IPS-NIHi7 (cell line): ENCODE results near the gene PHF20.
"Not testable (repeated sequence)": the region's sequence is repeated elsewhere in the genome, so short reads cannot be mapped to it uniquely, and the experiment has no call there.

Source experiments
- DNase-seq: peaks from one replicate; pipeline ENCODE4 v3.0.0; 2012; ENCODE audit warnings: mixed read lengths; ENCODE audit errors: extremely low spot score

The PHF20 gene

GRCh38 chr20:35920523-35920922 is 148.7 kb downstream of the PHF20 start:
- DNase-seq: no peak

GRCh38 chr20:35929301-35929700 is 157.5 kb downstream of the PHF20 start:
- no peak for DNase-seq

- DNase-seq: peak; percentile 30
Measured at GRCh38 chr20:35934050-35934449, 162.2 kb downstream of the PHF20 start.

- DNase-seq: no peak
Measured at GRCh38 chr20:35939264-35939663, 167.4 kb downstream of the PHF20 start.

- no peak for DNase-seq
Measured at GRCh38 chr20:35941620-35942019, 169.8 kb downstream of the PHF20 start.

- no peak for DNase-seq
Measured at GRCh38 chr20:35942243-35942642, 170.4 kb downstream of the PHF20 start.

GRCh38 chr20:35947489-35947888 is 175.7 kb downstream of the PHF20 start:
- peak; percentile 75 for DNase-seq

- no peak for DNase-seq
Measured at GRCh38 chr20:35947907-35948306, 176.1 kb downstream of the PHF20 start.

- DNase-seq: no peak
Measured at GRCh38 chr20:35950093-35950492, 178.3 kb downstream of the PHF20 start.

GRCh38 chr20:35952080-35952479 is 180.3 kb downstream of the PHF20 start:
- DNase-seq: not testable (repeated sequence)

- no peak for DNase-seq
Measured at GRCh38 chr20:35952480-35953386, 180.9 kb downstream of the PHF20 start.

- no peak for DNase-seq
Measured at GRCh38 chr20:35953387-35954199, 181.8 kb downstream of the PHF20 start.

- DNase-seq: peak; percentile 98
Measured at GRCh38 chr20:35954200-35954906, 182.5 kb downstream of the PHF20 start, which contains the start of gene SCAND1. TSS of gene SCAND1 (minus strand) at chr20:35954502. CDS start at chr20:35954284, 218 bp downstream.

GRCh38 chr20:35954907-35955251 is 183.1 kb downstream of the PHF20 start:
- no peak for DNase-seq

- DNase-seq: no peak
Measured at GRCh38 chr20:35956616-35957015, 184.8 kb downstream of the PHF20 start.

GRCh38 chr20:35959291-35959690 is 187.5 kb downstream of the PHF20 start:
- DNase-seq: not testable (repeated sequence)

- no peak for DNase-seq
Measured at GRCh38 chr20:35963878-35964277, 192.1 kb downstream of the PHF20 start.

- no peak for DNase-seq
Measured at GRCh38 chr20:35967979-35968640, 196.3 kb downstream of the PHF20 start, which contains the start of gene CNBD2. TSS of gene CNBD2 (plus strand) at chr20:35968590. CDS start at chr20:35968763, 173 bp downstream.

GRCh38 chr20:35968930-35969329 is 197.1 kb downstream of the PHF20 start:
- DNase-seq: no peak

- no peak for DNase-seq
Measured at GRCh38 chr20:35971981-35972380, 200.2 kb downstream of the PHF20 start.

GRCh38 chr20:35972462-35972861 is 200.6 kb downstream of the PHF20 start:
- DNase-seq: no peak
